Limb (tissue), 2 donors: ENCODE results near the gene CLSTN2.

ENCODE experiments used
- DNase-seq, 2 donors: peaks; one replicate each; pipeline ENCODE4 v3.0.0-alpha.2; 2016; ENCODE audit errors: extremely low spot score in 2 of 2

The CLSTN2 gene

GRCh38 chr3:140051019-140051957, 116.3 kb downstream of the CLSTN2 start:
- peak; percentile 4 to 43 for DNase-seq

GRCh38 chr3:140052771-140053702, 118.1 kb downstream of the CLSTN2 start:
- DNase-seq, result no peak

- DNase-seq, result no peak
Measured at GRCh38 chr3:140053794-140054193, 118.8 kb downstream of the CLSTN2 start.

GRCh38 chr3:140055092-140055791, 120.3 kb downstream of the CLSTN2 start:
- DNase-seq, result no peak

- no peak for DNase-seq
Measured at GRCh38 chr3:140056047-140056446, 121.1 kb downstream of the CLSTN2 start.

GRCh38 chr3:140061211-140061610, 126.2 kb downstream of the CLSTN2 start:
- no peak for DNase-seq

- no peak for DNase-seq
Measured at GRCh38 chr3:140062461-140062860, 127.5 kb downstream of the CLSTN2 start.

GRCh38 chr3:140067487-140067886, 132.5 kb downstream of the CLSTN2 start:
- DNase-seq, result no peak

- no peak for DNase-seq
Measured at GRCh38 chr3:140068494-140069017, 133.6 kb downstream of the CLSTN2 start.

- no peak for DNase-seq
Measured at GRCh38 chr3:140073278-140074045, 138.5 kb downstream of the CLSTN2 start.

- no peak for DNase-seq
Measured at GRCh38 chr3:140076552-140076951, 141.6 kb downstream of the CLSTN2 start.

- no peak for DNase-seq
Measured at GRCh38 chr3:140077406-140077805, 142.4 kb downstream of the CLSTN2 start.

- no peak for DNase-seq
Measured at GRCh38 chr3:140078343-140078742, 143.4 kb downstream of the CLSTN2 start.

GRCh38 chr3:140078940-140079339, 144.0 kb downstream of the CLSTN2 start:
- DNase-seq, result no peak

- no peak for DNase-seq
Measured at GRCh38 chr3:140081887-140082286, 146.9 kb downstream of the CLSTN2 start.

GRCh38 chr3:140085001-140085400, 150.0 kb downstream of the CLSTN2 start:
- DNase-seq, result no peak

GRCh38 chr3:140086642-140087041, 151.7 kb downstream of the CLSTN2 start:
- DNase-seq, result no peak

GRCh38 chr3:140088058-140088457, 153.1 kb downstream of the CLSTN2 start:
- no peak for DNase-seq

- no peak for DNase-seq
Measured at GRCh38 chr3:140088513-140088912, 153.5 kb downstream of the CLSTN2 start.

- no peak for DNase-seq
Measured at GRCh38 chr3:140089403-140090072, 154.6 kb downstream of the CLSTN2 start.
